ENCODE data around the gene NXPH4.

GRCh38 chr12:57215065-57215464 is 1.5 kb upstream of the NXPH4 start:
- TF ChIP-seq CTCF (IDR thresholded peaks at IDR 0.05) = no peak
- TF ChIP-seq EP300 (IDR thresholded peaks at IDR 0.05) = no peak
- no peak for TF ChIP-seq POLR2A (IDR thresholded peaks at IDR 0.05)
